LNCaP clone FGC (cell line): ENCODE data around the gene AADACL4.
"Not testable (repeated sequence)": the region's sequence is repeated elsewhere in the genome, so short reads cannot be mapped to it uniquely, and the experiment has no call there.

Source experiments
- DNase-seq: peaks from one replicate; pipeline ENCODE4 v3.0.0-alpha.2; 2011; ENCODE audit warnings: low read depth
- H3K4me3 ChIP-seq: 2 replicates; pipeline ENCODE4 v1.5.1; 2011; ENCODE audit warnings: mild to moderate bottlenecking, low read depth, low read length, control low read depth
- CTCF ChIP-seq: IDR thresholded peaks from 2 replicates; pipeline ENCODE4 v1.5.1; 2012; ENCODE audit warnings: mild to moderate bottlenecking; ENCODE audit not compliant: control insufficient read depth, insufficient read depth; ENCODE audit errors: extremely low read depth

AADACL4 gene

GRCh38 chr1:12669529-12670068 lies 25.7 kb downstream of the AADACL4 start:
- DNase-seq, result no peak
- no peak for TF ChIP-seq CTCF
- no peak overlapping the region for H3K4me3 ChIP-seq

- no peak overlapping the region for H3K4me3 ChIP-seq
- DNase-seq, result no peak
- no peak for TF ChIP-seq CTCF
Measured at GRCh38 chr1:12674358-12674757, 30.5 kb downstream of the AADACL4 start.

GRCh38 chr1:12676122-12676521 lies 32.2 kb downstream of the AADACL4 start:
- H3K4me3 ChIP-seq, DNase-seq: not testable (repeated sequence)

- H3K4me3 ChIP-seq, result no peak overlapping the region
- no peak for TF ChIP-seq CTCF
- no peak for DNase-seq
Measured at GRCh38 chr1:12677565-12677964, 33.7 kb downstream of the AADACL4 start.

- no peak overlapping the region for H3K4me3 ChIP-seq
- no peak for TF ChIP-seq CTCF
- DNase-seq, result no peak
Measured at GRCh38 chr1:12678350-12678749, 34.5 kb downstream of the AADACL4 start.

- no peak overlapping the region for H3K4me3 ChIP-seq
- DNase-seq, result no peak
- TF ChIP-seq CTCF, result no peak
Measured at GRCh38 chr1:12678820-12679219, 34.9 kb downstream of the AADACL4 start.

GRCh38 chr1:12690156-12690555 lies 46.3 kb downstream of the AADACL4 start:
- no peak for DNase-seq
- TF ChIP-seq CTCF, result no peak
- H3K4me3 ChIP-seq, result no peak overlapping the region
